H1 (cell line): ENCODE measurements around the gene ZNF560. TPM values are rescaled to one million over a fixed set of nuclear protein-coding genes. Genes with fewer than 3 reads are reported as not detected.

Source experiments
- ATF2 ChIP-seq: IDR thresholded peaks from 2 replicates; pipeline ENCODE4 v1.6.1; 2012; ENCODE audit warnings: low read length, inconsistent platforms
- BACH1 ChIP-seq: IDR thresholded peaks from 2 replicates; pipeline ENCODE4 v1.6.1; 2012; ENCODE audit warnings: low read length, improper control_type of control experiment
- BRCA1 ChIP-seq: IDR thresholded peaks from 2 replicates; pipeline ENCODE4 v1.6.1; 2012; ENCODE audit warnings: low read depth, low read length, improper control_type of control experiment
- CBX5 ChIP-seq: fragments of 300-800, 300-1000 bp; sonication (generic); IDR thresholded peaks from 2 replicates; pipeline ENCODE4 v1.7.1; 2016; ENCODE audit warnings: antibody characterized with exemption, low read length, low read depth
- CBX8 ChIP-seq: fragments of 300-800, 300-1000 bp; sonication (generic); IDR thresholded peaks from 2 replicates; pipeline ENCODE4 v1.7.1; 2016; ENCODE audit warnings: low read depth, low read length, borderline replicate concordance
- CHD2 ChIP-seq: IDR thresholded peaks from 2 replicates; pipeline ENCODE4 v1.6.1; 2012; ENCODE audit warnings: low read length, improper control_type of control experiment
- CREB1 ChIP-seq: IDR thresholded peaks from 2 replicates; pipeline ENCODE4 v1.6.1; 2012; ENCODE audit warnings: inconsistent platforms
- E2F6 ChIP-seq: IDR thresholded peaks from 2 replicates; pipeline ENCODE4 v1.6.1; 2012; ENCODE audit warnings: inconsistent platforms
- EGR1 ChIP-seq: IDR thresholded peaks from 2 replicates; pipeline ENCODE4 v1.6.1; 2011; ENCODE audit warnings: low read depth, low read length, borderline replicate concordance
- HDAC2 ChIP-seq, 2 experiments: fragments of 300-600 bp in 1 of 2; sonication (generic) in 1 of 2; IDR thresholded peaks; 2 replicates each; pipeline ENCODE4 v1.6.1; 2011 to 2012; ENCODE audit warnings: low read depth in 2 of 2, low read length in 2 of 2, mild to moderate bottlenecking in 2 of 2, moderate library complexity in 2 of 2, borderline replicate concordance in 1 of 2, inconsistent platforms in 1 of 2
- KDM1A ChIP-seq: fragments of 200-600, 300-600 bp; sonication (generic); IDR thresholded peaks from 2 replicates; pipeline ENCODE4 v1.7.1; 2016; ENCODE audit warnings: mild to moderate bottlenecking, low read length, borderline replicate concordance
- KDM4A ChIP-seq: IDR thresholded peaks from one replicate; pipeline ENCODE4 v1.7.1; 2012; ENCODE audit warnings: low read depth, mild to moderate bottlenecking, moderate library complexity, low read length, inconsistent platforms; ENCODE audit not compliant: severe bottlenecking
- MAX ChIP-seq: IDR thresholded peaks from 2 replicates; pipeline ENCODE4 v1.6.1; 2012; ENCODE audit warnings: inconsistent platforms
- NRF1 ChIP-seq: IDR thresholded peaks from 2 replicates; pipeline ENCODE4 v1.6.1; 2011; ENCODE audit warnings: mild to moderate bottlenecking, low read depth, low read length, improper control_type of control experiment
- POLR2A ChIP-seq, 2 experiments: IDR thresholded peaks; 1 replicate in 1 of 2; 2 replicates in 1 of 2; pipeline ENCODE4 v1.6.1; 2011; ENCODE audit warnings: low read depth in 2 of 2, low read length in 2 of 2, mild to moderate bottlenecking in 2 of 2; ENCODE audit errors: control extremely low read depth in 1 of 2
- RAD21 ChIP-seq, 2 experiments: IDR thresholded peaks in 1 of 2; conservative IDR thresholded peaks in 1 of 2; 2 replicates each; pipeline ENCODE4 v1.6.1; 2011; ENCODE audit warnings: low read depth in 2 of 2, low read length in 2 of 2, improper control_type of control experiment in 1 of 2, inconsistent platforms in 1 of 2, mild to moderate bottlenecking in 1 of 2, moderate library complexity in 1 of 2
- RBBP5 ChIP-seq: IDR thresholded peaks from 2 replicates; pipeline ENCODE4 v1.7.1; 2012; ENCODE audit warnings: low read depth, mild to moderate bottlenecking, inconsistent platforms, low read length, moderate library complexity, borderline replicate concordance
- SIX5 ChIP-seq: IDR thresholded peaks from 2 replicates; pipeline ENCODE4 v1.6.1; 2011; ENCODE audit warnings: mild to moderate bottlenecking, low read depth, low read length
- SUZ12 ChIP-seq: fragments of 200-600 bp; sonication (generic); IDR thresholded peaks from 2 replicates; pipeline ENCODE4 v1.6.1; 2012; ENCODE audit warnings: mild to moderate bottlenecking, inconsistent platforms, low read length, moderate library complexity, mixed read lengths
- YY1 ChIP-seq: IDR thresholded peaks from 2 replicates; pipeline ENCODE4 v1.6.1; 2011; ENCODE audit warnings: low read depth, mild to moderate bottlenecking, low read length
- ZNF274 ChIP-seq: IDR thresholded peaks from 2 replicates; pipeline ENCODE4 v1.7.0; 2012; ENCODE audit warnings: low read length, borderline replicate concordance; ENCODE audit errors: extremely low read depth
- polyA plus RNA-seq, 7 experiments: library from polyadenylated mRNA; depleted of rRNA in 3 of 7; stranded (reverse) in 5 of 7; unstranded in 2 of 7; fragments of >200 nt in 5 of 7; fragments of 200-250 nt in 2 of 7; gene quantifications; 1 replicate in 5 of 7; 2 replicates in 1 of 7; 4 replicates in 1 of 7; pipeline versions ENCODE4 v1.2.1 to v1.2.3, GENCODE V29; 2011 to 2013; ENCODE audit warnings: missing spikeins in 2 of 7, mixed read lengths in 2 of 7
- total RNA-seq: library from RNA; stranded (reverse); fragmentation: NEBNext Ultra II Directional; extraction: Animal tissue kit (Norgen Biotek cat#: 25700); gene quantifications from 2 replicates; pipeline ENCODE4 v1.2.1, GENCODE V29; 2021

The ZNF560 gene
- total and polyA plus RNA-seq, 2 of the 8 experiments (the other 6 are each of a cell fraction or from before 2014, with no cell fraction given), result 0.02 TPM; not detected in 1

GRCh38 chr19:9435279-9436268 lies 62.8 kb downstream of the ZNF560 start, which contains the start of gene ZNF266 (continued):
- TF ChIP-seq HDAC2 (IDR thresholded peaks at IDR 0.05; ENCODE audit: borderline replicate concordance in 1 of 2, low read depth in 2 of 2, low read length in 2 of 2) (no peak), ATF2 (no peak), MAX (peak; percentile 38; the same call in 1 of the 2 replicates), CBX8 (no peak), YY1 (no peak), EGR1 (no peak), CBX5 (no peak), E2F6 (no peak; the same call in 1 of the 2 replicates), CREB1 (peak; percentile 96), KDM4A (peak; percentile 80), SIX5 (no peak), NRF1 (no peak), RAD21 (IDR thresholded peaks at IDR 0.05 in 1 of 2, conservative IDR thresholded peaks at IDR 0.05 in 1 of 2; ENCODE audit: low read depth in 2 of 2, low read length in 2 of 2) (0 out of 4 replicates have a peak, but pooled peaks of 1 of the 2 experiments have one; percentile 2), BACH1 (no peak), KDM1A (no peak), ZNF274 (no peak), POLR2A (IDR thresholded peaks at IDR 0.05; ENCODE audit: control extremely low read depth in 1 of 2, low read depth in 2 of 2, low read length in 2 of 2) (peak; percentile 89 to 96), RBBP5 (peak; percentile 78; the same call in 1 of the 2 replicates), BRCA1 (no peak), CHD2 (no peak), SUZ12 (no peak)
